GM13977 (cell line): ENCODE measurements around the gene KLHL36.

ENCODE experiments used
- DNase-seq: peaks from one replicate; pipeline ENCODE4 v3.0.0; 2012; ENCODE audit warnings: low spot score
- in situ Hi-C: fragments of 300-500 bp; cut with MboI; formaldehyde crosslinking; loops from one replicate; pipeline ENCODE4 v1.12.0; 2022; ENCODE audit warnings: low sequenced_read_pairs, low pct_unique_long_range_greater_than_20kb, mixed read lengths, inconsistent platforms; ENCODE audit not compliant: unreplicated experiment
- TF ChIP-seq, protein P1 (sequence below): IDR thresholded peaks from 2 replicates; pipeline ENCODE4 v1.5.1; 2012; ENCODE audit warnings: mild to moderate bottlenecking, control low read depth; ENCODE audit not compliant: insufficient read depth; ENCODE audit errors: extremely low read depth, missing control alignments

KLHL36 gene

DNA sequence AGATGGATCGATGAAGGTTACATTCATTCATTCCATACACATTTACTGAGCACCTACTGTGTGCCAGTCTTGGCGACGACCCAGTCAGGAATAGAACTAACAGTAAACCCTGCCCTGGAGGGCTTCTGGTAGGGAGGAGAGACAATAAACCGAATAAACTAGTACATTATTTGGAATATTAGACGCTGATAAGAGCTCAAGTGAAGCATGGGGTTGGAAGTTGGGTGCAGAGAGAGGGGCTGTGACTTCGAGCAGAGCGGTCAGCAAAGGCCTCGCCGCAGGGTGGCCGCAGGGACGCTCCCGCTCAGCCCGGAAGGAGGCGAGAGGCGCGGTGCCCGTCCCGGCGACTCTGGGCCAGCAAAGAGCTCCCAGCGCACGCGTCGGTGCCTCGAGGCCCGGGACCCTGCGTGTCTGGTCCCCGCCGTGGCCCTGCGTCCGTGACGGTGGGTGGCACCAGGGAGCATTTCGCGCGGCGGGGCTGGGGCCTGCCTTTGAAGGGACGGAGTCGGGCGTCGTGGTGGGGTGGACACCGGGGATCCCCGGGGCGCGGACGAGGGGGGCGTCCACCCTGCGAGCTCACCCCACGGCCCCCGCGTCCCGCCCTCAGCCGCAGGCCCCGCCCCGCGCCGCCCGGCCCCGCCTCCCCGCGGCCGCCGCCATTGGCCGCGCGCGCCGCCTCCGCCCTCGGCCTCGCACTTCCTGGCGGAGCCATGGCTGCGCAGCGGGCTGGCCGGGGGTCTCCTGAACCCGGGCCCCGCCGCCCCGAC is at the start of gene KLHL36:
Gene KLHL36 (plus strand): TSS at position 684 of the 767 bp plus-strand sequence. CDS start 2,357 bp downstream, outside the sequence.
- DNase-seq, result peak; percentile 98
- TF ChIP-seq, protein P1, sequence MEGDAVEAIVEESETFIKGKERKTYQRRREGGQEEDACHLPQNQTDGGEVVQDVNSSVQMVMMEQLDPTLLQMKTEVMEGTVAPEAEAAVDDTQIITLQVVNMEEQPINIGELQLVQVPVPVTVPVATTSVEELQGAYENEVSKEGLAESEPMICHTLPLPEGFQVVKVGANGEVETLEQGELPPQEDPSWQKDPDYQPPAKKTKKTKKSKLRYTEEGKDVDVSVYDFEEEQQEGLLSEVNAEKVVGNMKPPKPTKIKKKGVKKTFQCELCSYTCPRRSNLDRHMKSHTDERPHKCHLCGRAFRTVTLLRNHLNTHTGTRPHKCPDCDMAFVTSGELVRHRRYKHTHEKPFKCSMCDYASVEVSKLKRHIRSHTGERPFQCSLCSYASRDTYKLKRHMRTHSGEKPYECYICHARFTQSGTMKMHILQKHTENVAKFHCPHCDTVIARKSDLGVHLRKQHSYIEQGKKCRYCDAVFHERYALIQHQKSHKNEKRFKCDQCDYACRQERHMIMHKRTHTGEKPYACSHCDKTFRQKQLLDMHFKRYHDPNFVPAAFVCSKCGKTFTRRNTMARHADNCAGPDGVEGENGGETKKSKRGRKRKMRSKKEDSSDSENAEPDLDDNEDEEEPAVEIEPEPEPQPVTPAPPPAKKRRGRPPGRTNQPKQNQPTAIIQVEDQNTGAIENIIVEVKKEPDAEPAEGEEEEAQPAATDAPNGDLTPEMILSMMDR, result no peak
- in situ Hi-C loops, result loop anchor here (25.0 kb wide), 1 partner anchor 314 kb away; no protein-coding TSS in a partner anchor

DNA sequence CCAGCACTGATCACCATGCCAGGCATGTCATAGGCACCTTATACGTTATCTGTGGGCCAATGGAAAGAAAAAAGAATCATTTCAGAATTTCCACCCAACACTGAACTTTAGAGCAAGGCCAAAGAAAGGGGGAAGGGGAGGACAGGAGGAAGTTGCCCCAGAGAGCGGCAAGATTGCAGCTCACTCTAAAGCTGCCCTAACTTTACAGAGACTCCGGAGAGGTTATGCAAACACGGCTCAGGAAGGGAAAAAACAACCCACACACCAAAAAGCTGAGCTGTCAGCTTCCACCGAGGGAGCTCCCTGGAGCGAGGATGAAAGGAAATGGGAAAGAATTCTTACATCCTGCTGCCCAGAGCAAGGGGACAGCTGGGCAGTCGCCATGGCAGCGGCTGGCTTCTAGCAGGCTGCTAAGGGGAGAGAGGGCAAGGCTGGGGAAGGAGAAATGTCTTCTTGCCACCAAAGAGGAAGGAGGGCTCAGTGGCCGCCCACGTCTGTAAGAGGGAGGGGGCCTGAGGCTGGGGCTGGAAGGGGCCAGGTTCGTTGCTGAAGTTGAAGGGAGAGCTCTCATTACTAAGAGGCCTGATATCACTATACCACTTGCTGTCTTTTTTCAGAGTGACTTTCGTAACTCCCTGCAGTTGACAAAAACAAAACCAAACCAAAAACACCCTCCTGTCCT is 48.6 kb upstream of the KLHL36 start:
- TF ChIP-seq, protein P1, result no peak
- DNase-seq, result peak; percentile 69
- in situ Hi-C loops, result no loop called here

DNA sequence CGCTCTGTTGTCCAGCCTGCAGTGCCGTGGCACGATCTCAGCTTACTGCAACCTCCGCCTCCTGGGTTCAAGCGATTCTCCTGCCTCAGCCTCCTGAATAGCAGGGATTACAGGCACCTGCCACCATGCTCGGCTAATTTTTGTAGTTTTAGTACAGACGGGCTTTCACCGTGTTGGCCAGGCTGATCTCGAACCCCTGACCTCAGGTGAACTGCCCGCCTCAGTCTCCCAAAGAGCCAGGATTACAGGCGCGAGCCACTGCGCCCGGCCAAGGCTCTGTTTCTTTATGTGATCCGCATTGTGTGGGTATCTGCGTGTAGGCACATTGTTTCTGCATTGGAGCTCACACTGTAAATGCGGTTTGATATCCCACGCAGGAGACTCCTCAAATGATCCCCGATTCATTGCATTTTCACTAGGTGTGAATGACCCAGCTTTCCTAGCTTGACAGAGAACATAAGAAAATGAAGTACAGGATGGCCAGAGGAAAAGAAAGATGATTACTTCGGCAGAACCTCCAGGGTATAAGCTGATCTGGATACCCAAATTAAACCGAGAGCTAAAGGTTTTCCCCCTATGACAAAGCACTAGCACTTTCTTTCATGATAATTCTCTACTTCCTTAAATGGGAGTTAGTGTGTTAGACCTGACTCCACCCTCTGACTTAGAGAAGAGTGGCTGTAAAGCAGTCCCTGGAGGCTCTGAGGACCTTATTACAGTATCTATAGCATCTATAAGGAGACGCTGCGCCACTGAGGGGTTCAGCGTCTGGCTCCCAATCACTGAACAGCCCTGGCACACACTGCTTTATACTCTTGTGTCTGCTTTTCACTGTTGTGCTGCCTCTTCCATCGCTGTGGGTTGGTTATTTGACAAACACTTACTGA is 47.7 kb upstream of the KLHL36 start:
- in situ Hi-C loops, result no loop called here
- TF ChIP-seq, protein P1, result no peak
- peak; percentile 86 for DNase-seq

DNA sequence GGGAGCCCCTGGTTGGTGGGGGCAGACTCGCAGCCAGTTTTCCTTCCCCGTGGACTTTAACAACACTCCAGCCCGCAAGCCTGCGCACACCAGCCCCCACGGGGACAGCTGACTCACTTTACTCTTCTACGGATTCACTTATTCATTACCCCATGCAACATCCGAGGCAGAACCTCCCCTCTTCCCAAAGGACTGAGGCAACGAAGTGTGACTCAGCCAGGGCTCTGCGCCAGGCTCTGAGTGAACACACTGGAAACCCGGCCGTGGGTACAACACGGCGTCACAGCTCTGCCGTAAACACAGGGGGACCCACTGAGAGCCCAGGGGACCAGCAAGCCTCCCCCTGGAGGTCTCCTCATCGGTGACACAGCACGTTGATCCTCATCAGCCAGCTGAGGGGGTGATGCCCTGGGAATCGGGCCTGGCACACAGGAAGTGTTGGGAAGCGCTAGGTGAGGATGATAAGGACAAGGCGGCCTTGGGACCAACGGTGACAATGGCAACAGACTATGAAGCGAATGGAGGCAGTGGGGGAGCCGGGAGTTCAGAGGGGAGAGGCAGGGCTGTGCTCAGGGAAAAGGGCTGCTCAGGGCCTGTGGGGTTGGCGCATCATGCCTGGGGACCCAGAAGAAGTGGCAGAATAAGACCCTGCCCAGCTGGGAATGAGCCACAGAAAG is 45.0 kb upstream of the KLHL36 start:
- in situ Hi-C loops, result no loop called here
- no peak for DNase-seq
- TF ChIP-seq, protein P1, result no peak

DNA sequence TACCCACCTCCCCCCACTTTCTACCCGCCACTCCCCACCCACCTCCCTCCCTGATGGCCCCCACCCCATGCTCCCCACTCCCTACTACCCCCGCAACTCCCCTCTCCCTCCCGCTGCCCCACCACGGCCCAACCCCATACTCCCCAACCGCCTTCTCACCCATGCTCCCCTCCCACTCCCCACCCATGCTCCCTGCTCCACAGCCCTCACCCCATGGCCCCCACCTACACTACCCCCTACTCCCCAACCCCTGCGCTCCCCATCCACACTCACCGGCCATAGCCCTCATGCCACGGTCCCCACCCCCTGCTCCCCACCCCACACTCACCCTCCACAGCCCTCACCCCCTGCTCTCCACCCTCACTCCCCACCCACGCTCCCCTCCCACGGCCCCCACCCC is 44.4 kb upstream of the KLHL36 start:
- in situ Hi-C loops, result no loop called here
- TF ChIP-seq, protein P1, result no peak
- DNase-seq, result no peak
